PC-3 (cell line): ENCODE results near the gene TTLL9.

Experiments used
- EZH2 ChIP-seq: fragments of 300-600 bp; sonication (generic); IDR thresholded peaks from one replicate; pipeline ENCODE4 v1.6.1; 2017; ENCODE audit warnings: antibody characterized with exemption, mild to moderate bottlenecking, low read length; ENCODE audit not compliant: unreplicated experiment
- TF ChIP-seq, protein P1 (sequence below): fragments of 300-600 bp; sonication (generic); conservative IDR thresholded peaks from 2 replicates; pipeline ENCODE4 v1.5.1; 2017; ENCODE audit warnings: antibody characterized with exemption, low read depth, mild to moderate bottlenecking, low read length

GRCh38 chr20:31919410-31920155 lies 49.1 kb downstream of the TTLL9 start:
- TF ChIP-seq, protein P1, sequence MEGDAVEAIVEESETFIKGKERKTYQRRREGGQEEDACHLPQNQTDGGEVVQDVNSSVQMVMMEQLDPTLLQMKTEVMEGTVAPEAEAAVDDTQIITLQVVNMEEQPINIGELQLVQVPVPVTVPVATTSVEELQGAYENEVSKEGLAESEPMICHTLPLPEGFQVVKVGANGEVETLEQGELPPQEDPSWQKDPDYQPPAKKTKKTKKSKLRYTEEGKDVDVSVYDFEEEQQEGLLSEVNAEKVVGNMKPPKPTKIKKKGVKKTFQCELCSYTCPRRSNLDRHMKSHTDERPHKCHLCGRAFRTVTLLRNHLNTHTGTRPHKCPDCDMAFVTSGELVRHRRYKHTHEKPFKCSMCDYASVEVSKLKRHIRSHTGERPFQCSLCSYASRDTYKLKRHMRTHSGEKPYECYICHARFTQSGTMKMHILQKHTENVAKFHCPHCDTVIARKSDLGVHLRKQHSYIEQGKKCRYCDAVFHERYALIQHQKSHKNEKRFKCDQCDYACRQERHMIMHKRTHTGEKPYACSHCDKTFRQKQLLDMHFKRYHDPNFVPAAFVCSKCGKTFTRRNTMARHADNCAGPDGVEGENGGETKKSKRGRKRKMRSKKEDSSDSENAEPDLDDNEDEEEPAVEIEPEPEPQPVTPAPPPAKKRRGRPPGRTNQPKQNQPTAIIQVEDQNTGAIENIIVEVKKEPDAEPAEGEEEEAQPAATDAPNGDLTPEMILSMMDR, result no peak
- no peak for TF ChIP-seq EZH2
